ENCODE results near the gene TBC1D22A.

DNA sequence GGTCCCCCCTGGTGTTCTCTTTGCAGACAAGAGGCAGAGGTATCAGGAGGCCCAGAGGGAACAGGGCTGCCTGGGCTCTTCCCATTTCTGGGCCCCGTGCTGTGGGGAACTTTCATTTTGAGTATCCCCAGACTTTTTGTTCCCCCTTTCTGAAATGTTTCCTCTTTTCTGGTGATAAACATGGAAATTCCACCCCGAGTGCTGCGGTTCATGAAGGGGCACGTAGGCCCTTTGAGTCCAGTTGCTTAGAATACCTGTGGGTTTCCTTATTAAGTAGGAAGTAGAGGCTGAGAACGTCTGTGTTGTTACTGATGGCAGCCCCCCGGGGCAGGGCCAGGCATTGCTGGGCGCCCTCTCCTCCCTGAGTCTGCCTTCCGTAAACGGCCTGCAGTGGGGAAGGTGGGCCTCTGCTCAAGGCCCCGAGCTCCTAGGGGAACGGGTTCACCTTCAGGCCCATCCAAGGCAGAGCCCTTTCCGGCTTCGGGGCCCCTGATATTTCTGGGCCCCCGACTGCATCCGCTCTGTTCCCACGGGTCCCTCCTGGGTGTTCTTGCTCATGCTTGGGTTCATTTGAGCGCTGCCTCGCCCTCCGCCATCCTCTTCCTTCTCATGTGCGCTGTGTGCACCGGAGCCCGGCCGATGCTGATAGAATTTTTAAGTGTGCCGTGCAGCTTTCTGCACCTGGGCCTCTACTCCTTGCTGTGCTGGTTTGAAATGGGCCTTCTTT is 12.0 kb downstream of the TBC1D22A start:
- TF ChIP-seq, protein P1, sequence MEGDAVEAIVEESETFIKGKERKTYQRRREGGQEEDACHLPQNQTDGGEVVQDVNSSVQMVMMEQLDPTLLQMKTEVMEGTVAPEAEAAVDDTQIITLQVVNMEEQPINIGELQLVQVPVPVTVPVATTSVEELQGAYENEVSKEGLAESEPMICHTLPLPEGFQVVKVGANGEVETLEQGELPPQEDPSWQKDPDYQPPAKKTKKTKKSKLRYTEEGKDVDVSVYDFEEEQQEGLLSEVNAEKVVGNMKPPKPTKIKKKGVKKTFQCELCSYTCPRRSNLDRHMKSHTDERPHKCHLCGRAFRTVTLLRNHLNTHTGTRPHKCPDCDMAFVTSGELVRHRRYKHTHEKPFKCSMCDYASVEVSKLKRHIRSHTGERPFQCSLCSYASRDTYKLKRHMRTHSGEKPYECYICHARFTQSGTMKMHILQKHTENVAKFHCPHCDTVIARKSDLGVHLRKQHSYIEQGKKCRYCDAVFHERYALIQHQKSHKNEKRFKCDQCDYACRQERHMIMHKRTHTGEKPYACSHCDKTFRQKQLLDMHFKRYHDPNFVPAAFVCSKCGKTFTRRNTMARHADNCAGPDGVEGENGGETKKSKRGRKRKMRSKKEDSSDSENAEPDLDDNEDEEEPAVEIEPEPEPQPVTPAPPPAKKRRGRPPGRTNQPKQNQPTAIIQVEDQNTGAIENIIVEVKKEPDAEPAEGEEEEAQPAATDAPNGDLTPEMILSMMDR (conservative IDR thresholded peaks at IDR 0.05; ENCODE audit: low read length) = 0 out of 2 replicates have a peak, but pooled peaks have one; percentile 15
- TF ChIP-seq EZH2phosphoT487 (IDR thresholded peaks at IDR 0.05; ENCODE audit: borderline replicate concordance, low read depth, low read length) = no peak

Data from OCI-LY7 (cell line).